Neural cell (in vitro differentiated cells): Measurements from ENCODE around the gene EML5. TPM values are rescaled to one million over a fixed set of nuclear protein-coding genes. Genes with fewer than 3 reads are reported as not detected.

Experiments used
- H2AFZ ChIP-seq: fragments of 200-600, 300-800 bp; sonication (generic), shearing (Covaris generic); 2 replicates; pipeline ENCODE4 v1.6.0; 2014; ENCODE audit warnings: low read depth, mild to moderate bottlenecking, antibody characterized with exemption, low read length, moderate library complexity
- H3F3A ChIP-seq: fragments of 200-600 bp; shearing (Covaris generic); 2 replicates; pipeline ENCODE4 v1.6.1; 2016; ENCODE audit warnings: mild to moderate bottlenecking, moderate library complexity, mixed read lengths, antibody characterized with exemption, low read length; ENCODE audit not compliant: insufficient read depth, poor library complexity, severe bottlenecking
- H3K27ac ChIP-seq: fragments of 200-600, 300-800 bp; sonication (generic), shearing (Covaris generic); 2 replicates; pipeline ENCODE4 v1.5.1; 2014; ENCODE audit warnings: mild to moderate bottlenecking, low read length, moderate library complexity
- H3K27me3 ChIP-seq: fragments of 300-800, 200-600 bp; sonication (generic), shearing (Covaris generic); 2 replicates; pipeline ENCODE4 v1.6.0; 2014; ENCODE audit warnings: mild to moderate bottlenecking, low read depth, low read length, moderate library complexity; ENCODE audit not compliant: insufficient read depth
- H3K36me3 ChIP-seq: fragments of 300-800, 200-600 bp; sonication (generic), shearing (Covaris generic); 2 replicates; pipeline ENCODE4 v1.5.1; 2014; ENCODE audit warnings: mild to moderate bottlenecking, antibody characterized with exemption, low read length, moderate library complexity; ENCODE audit not compliant: insufficient read depth
- H3K4me2 ChIP-seq: fragments of 300-800, 200-600 bp; sonication (generic), shearing (Covaris generic); 2 replicates; pipeline ENCODE4 v1.6.0; 2014; ENCODE audit warnings: mild to moderate bottlenecking, low read length
- H3K4me3 ChIP-seq: fragments of 300-800, 200-600 bp; sonication (generic), shearing (Covaris generic); 2 replicates; pipeline ENCODE4 v1.5.1; 2014; ENCODE audit warnings: mild to moderate bottlenecking, low read length, moderate library complexity
- H3K79me2 ChIP-seq: fragments of 200-600 bp; shearing (Covaris generic); replicated peaks from 2 replicates; pipeline ENCODE4 v1.6.0; 2014; ENCODE audit warnings: mild to moderate bottlenecking, low read length, moderate library complexity; ENCODE audit not compliant: insufficient read depth
- H3K9ac ChIP-seq: fragments of 300-800, 200-600 bp; sonication (generic), shearing (Covaris generic); 2 replicates; pipeline ENCODE4 v1.6.1; 2016; ENCODE audit warnings: mild to moderate bottlenecking, low read length, mixed read lengths
- H3K9me2 ChIP-seq: fragments of 200-600 bp; shearing (Covaris generic); 2 replicates; pipeline ENCODE4 v1.6.1; 2016; ENCODE audit warnings: mild to moderate bottlenecking, low read length, mixed read lengths; ENCODE audit not compliant: insufficient read depth
- H3K9me3 ChIP-seq: fragments of 200-600, 300-800 bp; sonication (generic), shearing (Covaris generic); 2 replicates; pipeline ENCODE4 v1.6.1; 2016; ENCODE audit warnings: mild to moderate bottlenecking, mixed run types, low read length, moderate library complexity, mixed read lengths
- H4K20me1 ChIP-seq: fragments of 200-600 bp; shearing (Covaris generic); 2 replicates; pipeline ENCODE4 v1.6.1; 2016; ENCODE audit warnings: mild to moderate bottlenecking, mixed run types; ENCODE audit not compliant: insufficient read depth
- EP300 ChIP-seq: fragments of 450-650 bp; conservative IDR thresholded peaks from 2 replicates; pipeline ENCODE4 v1.6.1; 2014; ENCODE audit warnings: antibody characterized with exemption, mild to moderate bottlenecking, moderate library complexity; ENCODE audit not compliant: poor library complexity, severe bottlenecking
- EZH2 ChIP-seq: fragments of 200-600, 300-800 bp; shearing (Covaris generic), sonication (generic); IDR thresholded peaks from 2 replicates; pipeline ENCODE4 v1.6.1; 2014; ENCODE audit warnings: antibody characterized with exemption, low read length, borderline replicate concordance, mild to moderate bottlenecking; ENCODE audit not compliant: insufficient read depth, poor library complexity, severe bottlenecking
- MXI1 ChIP-seq: fragments of 450-650 bp; conservative IDR thresholded peaks from 2 replicates; pipeline ENCODE4 v1.6.1; 2014; ENCODE audit warnings: antibody characterized with exemption, mild to moderate bottlenecking; ENCODE audit not compliant: poor library complexity, severe bottlenecking
- POLR2AphosphoS5 ChIP-seq: IDR thresholded peaks from 2 replicates; pipeline ENCODE4 v1.6.1; 2012
- RAD21 ChIP-seq: fragments of 450-650 bp; conservative IDR thresholded peaks from 2 replicates; pipeline ENCODE4 v1.6.1; 2014; ENCODE audit warnings: antibody characterized with exemption, mild to moderate bottlenecking, moderate library complexity
- SMC3 ChIP-seq: fragments of 450-650 bp; conservative IDR thresholded peaks from 2 replicates; pipeline ENCODE4 v1.6.1; 2014; ENCODE audit warnings: antibody characterized with exemption, mild to moderate bottlenecking, moderate library complexity; ENCODE audit not compliant: poor library complexity
- TAF1 ChIP-seq: IDR thresholded peaks from 2 replicates; pipeline ENCODE4 v1.6.1; 2012; ENCODE audit warnings: low read depth
- polyA plus RNA-seq: library from polyadenylated mRNA; depleted of rRNA; stranded (reverse); fragments of >200 nt; gene quantifications from 2 replicates; pipeline ENCODE4 v1.2.3, GENCODE V29; 2014
- TF ChIP-seq, protein P1 (sequence below): fragments of 450-650 bp; IDR thresholded peaks from 2 replicates; pipeline ENCODE4 v1.5.1; 2014; ENCODE audit warnings: antibody characterized with exemption, mild to moderate bottlenecking, moderate library complexity; ENCODE audit not compliant: poor library complexity, severe bottlenecking
- TF ChIP-seq, protein P2 (sequence below): IDR thresholded peaks from 2 replicates; pipeline ENCODE4 v1.6.1; 2012; ENCODE audit warnings: borderline replicate concordance

The EML5 gene
- polyA plus RNA-seq, 1 donor from 2014 or later, result 27.5 TPM

GRCh38 chr14:88590173-88590572, 202.6 kb downstream of the EML5 start:
- no peak overlapping the region for H3K27ac ChIP-seq
- no peaks in the 10 kb centered on the region for H3K9me3 ChIP-seq
- no peaks in the 10 kb centered on the region for H3F3A ChIP-seq
- H3K36me3 ChIP-seq, result peaks cover 3% of the 10 kb centered on the region
- no peaks in the 10 kb centered on the region for H3K27me3 ChIP-seq
- H3K4me3 ChIP-seq, result no peak overlapping the region
- no peaks in the 10 kb centered on the region for H3K79me2 ChIP-seq
- H2AFZ ChIP-seq, result no peak overlapping the region
- no peak for TF ChIP-seq EZH2
- TF ChIP-seq EP300, result no peak
- TF ChIP-seq, protein P1, sequence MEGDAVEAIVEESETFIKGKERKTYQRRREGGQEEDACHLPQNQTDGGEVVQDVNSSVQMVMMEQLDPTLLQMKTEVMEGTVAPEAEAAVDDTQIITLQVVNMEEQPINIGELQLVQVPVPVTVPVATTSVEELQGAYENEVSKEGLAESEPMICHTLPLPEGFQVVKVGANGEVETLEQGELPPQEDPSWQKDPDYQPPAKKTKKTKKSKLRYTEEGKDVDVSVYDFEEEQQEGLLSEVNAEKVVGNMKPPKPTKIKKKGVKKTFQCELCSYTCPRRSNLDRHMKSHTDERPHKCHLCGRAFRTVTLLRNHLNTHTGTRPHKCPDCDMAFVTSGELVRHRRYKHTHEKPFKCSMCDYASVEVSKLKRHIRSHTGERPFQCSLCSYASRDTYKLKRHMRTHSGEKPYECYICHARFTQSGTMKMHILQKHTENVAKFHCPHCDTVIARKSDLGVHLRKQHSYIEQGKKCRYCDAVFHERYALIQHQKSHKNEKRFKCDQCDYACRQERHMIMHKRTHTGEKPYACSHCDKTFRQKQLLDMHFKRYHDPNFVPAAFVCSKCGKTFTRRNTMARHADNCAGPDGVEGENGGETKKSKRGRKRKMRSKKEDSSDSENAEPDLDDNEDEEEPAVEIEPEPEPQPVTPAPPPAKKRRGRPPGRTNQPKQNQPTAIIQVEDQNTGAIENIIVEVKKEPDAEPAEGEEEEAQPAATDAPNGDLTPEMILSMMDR, result no peak
- TF ChIP-seq MXI1, result no peak
- no peak for TF ChIP-seq TAF1
- no peak for TF ChIP-seq RAD21
- no peak for TF ChIP-seq SMC3
- TF ChIP-seq POLR2AphosphoS5, result no peak
- TF ChIP-seq, protein P2, sequence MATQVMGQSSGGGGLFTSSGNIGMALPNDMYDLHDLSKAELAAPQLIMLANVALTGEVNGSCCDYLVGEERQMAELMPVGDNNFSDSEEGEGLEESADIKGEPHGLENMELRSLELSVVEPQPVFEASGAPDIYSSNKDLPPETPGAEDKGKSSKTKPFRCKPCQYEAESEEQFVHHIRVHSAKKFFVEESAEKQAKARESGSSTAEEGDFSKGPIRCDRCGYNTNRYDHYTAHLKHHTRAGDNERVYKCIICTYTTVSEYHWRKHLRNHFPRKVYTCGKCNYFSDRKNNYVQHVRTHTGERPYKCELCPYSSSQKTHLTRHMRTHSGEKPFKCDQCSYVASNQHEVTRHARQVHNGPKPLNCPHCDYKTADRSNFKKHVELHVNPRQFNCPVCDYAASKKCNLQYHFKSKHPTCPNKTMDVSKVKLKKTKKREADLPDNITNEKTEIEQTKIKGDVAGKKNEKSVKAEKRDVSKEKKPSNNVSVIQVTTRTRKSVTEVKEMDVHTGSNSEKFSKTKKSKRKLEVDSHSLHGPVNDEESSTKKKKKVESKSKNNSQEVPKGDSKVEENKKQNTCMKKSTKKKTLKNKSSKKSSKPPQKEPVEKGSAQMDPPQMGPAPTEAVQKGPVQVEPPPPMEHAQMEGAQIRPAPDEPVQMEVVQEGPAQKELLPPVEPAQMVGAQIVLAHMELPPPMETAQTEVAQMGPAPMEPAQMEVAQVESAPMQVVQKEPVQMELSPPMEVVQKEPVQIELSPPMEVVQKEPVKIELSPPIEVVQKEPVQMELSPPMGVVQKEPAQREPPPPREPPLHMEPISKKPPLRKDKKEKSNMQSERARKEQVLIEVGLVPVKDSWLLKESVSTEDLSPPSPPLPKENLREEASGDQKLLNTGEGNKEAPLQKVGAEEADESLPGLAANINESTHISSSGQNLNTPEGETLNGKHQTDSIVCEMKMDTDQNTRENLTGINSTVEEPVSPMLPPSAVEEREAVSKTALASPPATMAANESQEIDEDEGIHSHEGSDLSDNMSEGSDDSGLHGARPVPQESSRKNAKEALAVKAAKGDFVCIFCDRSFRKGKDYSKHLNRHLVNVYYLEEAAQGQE, result no peak
- H3K9ac ChIP-seq, result no peak overlapping the region
- H3K9me2 ChIP-seq, result no peaks in the 10 kb centered on the region
- H4K20me1 ChIP-seq, result no peaks in the 10 kb centered on the region
- no peak overlapping the region for H3K4me2 ChIP-seq

- H3K27me3 ChIP-seq, result no peaks in the 10 kb centered on the region
- H3K79me2 ChIP-seq, result peaks cover 3% of the 10 kb centered on the region
- TF ChIP-seq EZH2, result no peak
- TF ChIP-seq, protein P2, result no peak
- TF ChIP-seq, protein P1, result no peak
- TF ChIP-seq MXI1, result no peak
- TF ChIP-seq SMC3, result no peak
- TF ChIP-seq EP300, result no peak
- no peak for TF ChIP-seq POLR2AphosphoS5
- TF ChIP-seq RAD21, result no peak
- no peak for TF ChIP-seq TAF1
- H3K9me3 ChIP-seq, result no peaks in the 10 kb centered on the region
- peaks cover 7% of the 10 kb centered on the region for H3K36me3 ChIP-seq
- no peak overlapping the region for H3K27ac ChIP-seq
- H3K4me2 ChIP-seq, result no peak overlapping the region
- no peak overlapping the region for H2AFZ ChIP-seq
- H3F3A ChIP-seq, result no peaks in the 10 kb centered on the region
- H3K4me3 ChIP-seq, result no peak overlapping the region
- no peaks in the 10 kb centered on the region for H4K20me1 ChIP-seq
- no peak overlapping the region for H3K9ac ChIP-seq
- H3K9me2 ChIP-seq, result no peaks in the 10 kb centered on the region
Observed at GRCh38 chr14:88588081-88588480, 204.7 kb downstream of the EML5 start.
